GM23338 (cell line): ENCODE measurements around the gene FAM72C.
"Not testable (repeated sequence)": the region's sequence is repeated elsewhere in the genome, so short reads cannot be mapped to it uniquely, and the experiment has no call there.

Experiments used
- CREB1 ChIP-seq: fragments of 250-450 bp; sonication (Bioruptor Pico); IDR thresholded peaks from 2 replicates; pipeline ENCODE4 v1.5.0; 2020; ENCODE audit warnings: low read depth, mild to moderate bottlenecking, moderate library complexity
- CTCF ChIP-seq, 2 experiments: fragments of 200-600 bp in 1 of 2; sonication (generic) in 1 of 2; conservative IDR thresholded peaks; 2 replicates each; pipeline versions ENCODE4 v1.5.1 to v1.6.1; 2016 to 2017; ENCODE audit warnings: antibody characterized with exemption in 2 of 2, low read depth in 2 of 2, mild to moderate bottlenecking in 2 of 2, moderate library complexity in 1 of 2
- EZH2phosphoT487 ChIP-seq: fragments of 200-600 bp; sonication (generic); IDR thresholded peaks from one replicate; pipeline ENCODE4 v1.8.1; 2018; ENCODE audit warnings: antibody characterized with exemption; ENCODE audit not compliant: unreplicated experiment
- REST ChIP-seq: IDR thresholded peaks from one replicate; pipeline ENCODE4 v1.6.1; 2018; ENCODE audit warnings: antibody characterized with exemption; ENCODE audit not compliant: unreplicated experiment

GRCh38 chr1:143974416-143974815, 2.6 kb upstream of the FAM72C start:
- not testable (repeated sequence) for TF ChIP-seq CTCF (conservative IDR thresholded peaks at IDR 0.05; ENCODE audit: low read depth in 2 of 2); EZH2phosphoT487; REST; CREB1 (CRISPR knock-in tag)
